ENCODE data around the gene AFAP1.

The AFAP1 gene

DNA sequence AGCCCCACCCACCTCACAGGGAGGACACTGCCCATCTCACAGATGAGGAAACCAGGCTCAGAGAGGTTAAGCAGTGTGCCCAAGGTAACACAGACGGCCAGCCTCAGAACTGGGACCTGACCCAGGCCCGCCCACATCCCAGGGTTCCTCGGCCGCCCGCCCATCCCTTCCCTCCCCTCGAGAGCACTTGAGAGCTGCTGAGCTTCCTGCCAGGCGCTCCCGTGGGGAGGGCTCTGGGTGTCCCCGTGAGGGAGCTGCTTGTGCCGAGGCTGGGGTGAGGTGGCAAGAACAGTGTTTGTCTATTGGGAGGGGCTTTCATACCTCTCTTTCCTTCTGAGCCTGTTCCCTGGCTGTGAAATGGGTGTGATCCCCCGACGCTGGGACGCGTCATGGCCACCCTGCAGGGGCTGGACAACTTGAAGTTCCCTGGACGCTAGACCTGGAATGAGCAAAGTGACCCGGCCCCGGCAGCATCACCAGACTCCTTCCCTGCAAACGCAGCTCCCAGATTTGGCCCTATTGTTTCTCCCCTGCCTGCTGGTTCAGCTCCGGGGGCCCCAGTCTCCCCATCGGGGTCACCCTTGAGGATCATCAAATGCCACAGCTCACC lies 204.9 kb downstream of the AFAP1 start:
- no peaks in the 10 kb centered on the region for H3K9me3 ChIP-seq
- no peak for DNase-seq
- intact Hi-C loops (cut with DNase I; ENCODE audit: low total_unique reads), result no loop called here
- no peak overlapping the region for H3K4me3 ChIP-seq
- H3K36me3 ChIP-seq, result peaks cover 0 to 8% (median 7%) of the 10 kb centered on the region in 3 donors
- no peaks in the 10 kb centered on the region for H3K27me3 ChIP-seq
- no peak for TF ChIP-seq CTCF (IDR thresholded peaks at IDR 0.05)
- H3K4me1 ChIP-seq, result no peaks in the 10 kb centered on the region
- H3K27ac ChIP-seq, result no peak overlapping the region

DNA sequence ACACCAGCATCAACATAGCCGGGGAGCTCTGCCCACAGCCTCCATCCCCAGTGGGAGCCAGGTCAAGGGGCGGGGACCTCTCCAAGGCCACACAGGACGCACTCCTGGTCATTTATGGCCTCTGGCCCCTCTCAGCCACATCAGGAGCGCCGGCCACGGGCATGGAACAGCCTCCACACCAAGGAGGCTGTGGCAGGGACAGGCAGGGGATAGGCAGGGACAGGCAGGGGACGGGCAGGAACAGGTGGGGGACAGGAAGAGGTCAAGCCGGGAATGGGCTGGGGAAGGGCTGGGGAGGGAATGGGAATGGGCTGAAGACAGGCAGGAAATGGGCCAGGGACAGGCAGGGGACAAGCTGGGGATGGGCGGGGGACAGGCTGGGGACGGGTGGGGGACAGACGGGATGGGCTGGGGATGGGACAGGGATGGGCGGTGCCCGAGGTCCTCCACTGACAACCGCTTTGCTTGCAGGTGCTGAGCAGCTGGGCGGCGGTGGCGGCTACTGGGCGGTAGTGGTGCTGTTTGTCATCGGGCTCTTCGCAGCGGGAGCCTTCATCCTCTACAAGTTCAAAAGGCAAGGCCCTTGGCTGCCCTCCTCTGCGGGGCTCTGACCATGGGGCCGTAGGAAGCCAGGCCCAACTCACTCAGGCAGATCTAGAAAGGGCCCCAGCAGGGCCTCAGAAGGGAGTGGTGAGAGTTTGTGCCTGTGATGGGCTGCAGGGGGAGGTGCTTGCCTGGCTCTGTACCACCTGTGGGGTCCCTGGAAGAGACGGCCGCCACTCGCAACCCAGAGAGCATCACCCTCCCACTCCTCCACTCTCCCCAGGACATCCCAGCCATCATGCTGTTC lies 205.6 kb downstream of the AFAP1 start:
- Histone ChIP-seq H3K4me1 (no peaks in the 10 kb centered on the region), H3K9me3 (no peaks in the 10 kb centered on the region), H3K36me3 (peaks cover 0 to 8% (median 7%) of the 10 kb centered on the region in 3 donors), H3K27me3 (no peaks in the 10 kb centered on the region), H3K4me3 (no peak overlapping the region), H3K27ac (no peak overlapping the region)
- intact Hi-C loops (cut with DNase I; ENCODE audit: low total_unique reads), result no loop called here
- no peak for TF ChIP-seq CTCF (IDR thresholded peaks at IDR 0.05)
- no peak for DNase-seq

DNA sequence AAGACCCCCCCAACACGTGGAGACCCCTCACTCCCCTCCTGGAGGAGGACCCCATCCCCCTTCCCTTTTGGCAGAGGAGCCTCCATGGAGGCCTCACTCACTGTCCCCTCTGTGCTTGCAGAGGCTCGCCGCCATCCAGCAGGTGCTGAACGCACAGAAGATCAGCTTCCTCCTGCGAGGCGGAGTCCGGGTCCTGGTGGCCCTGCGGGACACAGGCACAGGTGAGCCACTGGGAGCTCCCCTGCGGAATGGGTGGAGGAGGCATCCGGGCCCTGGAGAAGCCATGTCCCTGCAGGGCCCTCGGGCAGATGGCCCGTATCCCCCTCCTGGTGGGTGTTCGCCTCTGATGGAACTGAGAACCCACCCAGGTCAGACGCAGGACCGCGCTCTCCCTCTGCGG lies 206.5 kb downstream of the AFAP1 start:
- Histone ChIP-seq H3K27ac (no peak overlapping the region), H3K36me3 (peaks cover 0 to 8% (median 7%) of the 10 kb centered on the region in 3 donors), H3K9me3 (no peaks in the 10 kb centered on the region), H3K4me1 (no peaks in the 10 kb centered on the region), H3K27me3 (no peaks in the 10 kb centered on the region), H3K4me3 (no peak overlapping the region)
- intact Hi-C loops (cut with DNase I; ENCODE audit: low total_unique reads), result no loop called here
- no peak for DNase-seq
- no peak for TF ChIP-seq CTCF (IDR thresholded peaks at IDR 0.05)

DNA sequence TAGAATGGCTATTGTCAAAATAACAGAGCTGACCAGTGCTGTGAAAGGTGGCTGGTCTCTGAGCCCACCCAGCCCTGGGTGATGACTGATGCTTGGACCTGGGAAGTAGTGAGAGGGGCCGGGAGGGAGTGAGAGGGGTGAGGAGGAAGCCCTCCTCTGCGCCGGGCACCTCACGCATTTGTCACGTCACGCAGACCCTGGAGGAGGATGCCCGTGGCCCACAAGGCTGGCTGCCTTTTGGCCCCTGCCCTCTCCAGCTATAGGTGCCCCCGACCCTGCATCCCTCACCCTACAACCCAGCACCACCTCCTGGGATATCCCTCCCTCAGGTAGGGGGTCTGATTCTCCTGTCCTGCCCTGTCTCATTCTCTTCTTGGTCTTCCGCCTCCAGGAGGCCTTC lies 207.4 kb downstream of the AFAP1 start:
- DNase-seq, result no peak
- Histone ChIP-seq H3K27ac (no peak overlapping the region), H3K4me1 (no peaks in the 10 kb centered on the region), H3K4me3 (no peak overlapping the region), H3K9me3 (no peaks in the 10 kb centered on the region), H3K36me3 (no peaks in the 10 kb centered on the region), H3K27me3 (no peaks in the 10 kb centered on the region)
- intact Hi-C loops (cut with DNase I; ENCODE audit: low total_unique reads), result no loop called here
- no peak for TF ChIP-seq CTCF (IDR thresholded peaks at IDR 0.05)

- Histone ChIP-seq H3K27me3 (no peaks in the 10 kb centered on the region), H3K36me3 (no peaks in the 10 kb centered on the region), H3K9me3 (no peaks in the 10 kb centered on the region), H3K4me1 (no peaks in the 10 kb centered on the region), H3K4me3 (no peak overlapping the region), H3K27ac (no peak overlapping the region)
- intact Hi-C loops (cut with DNase I; ENCODE audit: low total_unique reads), result no loop called here
- DNase-seq, result no peak
- no peak for TF ChIP-seq CTCF (IDR thresholded peaks at IDR 0.05)
Observed at GRCh38 chr4:7731437-7731836, 208.2 kb downstream of the AFAP1 start.
